ENCODE data around the gene PNMA6E. TPM values are rescaled to one million over a fixed set of nuclear protein-coding genes. Genes with fewer than 3 reads are reported as not detected.

The PNMA6E gene
- total RNA-seq (2016; rRNA removed; fragmentation: Illumina TruSeq; extraction: Trizol) = not detected in 2 replicates
- total RNA-seq (2016; cell fraction: cytosol; rRNA removed; fragmentation: Illumina TruSeq; extraction: Trizol; ENCODE audit: low read depth) = not detected in 2 replicates
- total RNA-seq (2016; cell fraction: insoluble cytoplasmic fraction; rRNA removed; fragmentation: Illumina TruSeq; extraction: Trizol) = not detected in 2 replicates
- not detected in 2 replicates for total RNA-seq (2016; cell fraction: membrane; rRNA removed; fragmentation: Illumina TruSeq; extraction: Trizol)
- not detected in 2 replicates for total RNA-seq (2016; cell fraction: nucleus; rRNA removed; fragmentation: Illumina TruSeq; extraction: Trizol)
- not detected in 2 replicates for polyA plus RNA-seq (2011; rRNA removed)
- polyA plus RNA-seq (2011; cell fraction: cytosol; rRNA removed) = not detected in 2 replicates
- polyA plus RNA-seq (2011; cell fraction: nucleus; rRNA removed) = not detected in 2 replicates
- not detected in 2 replicates for polyA plus RNA-seq (2012)
- not detected in 2 replicates for polyA plus RNA-seq (2016; cell fraction: cytosol; fragmentation: Illumina TruSeq; extraction: Trizol; ENCODE audit: low read depth)
- not detected in 2 replicates for polyA plus RNA-seq (2016; cell fraction: insoluble cytoplasmic fraction; fragmentation: Illumina TruSeq; extraction: Trizol; ENCODE audit: low read depth)
- not detected in 2 replicates for polyA plus RNA-seq (2016; cell fraction: membrane; fragmentation: Illumina TruSeq; extraction: Trizol; ENCODE audit: low read depth)
- not detected in 2 replicates for polyA plus RNA-seq (2016; cell fraction: nucleus; fragmentation: Illumina TruSeq; extraction: Trizol; ENCODE audit: insufficient read depth, low read depth)
- not detected in 2 replicates for polyA minus RNA-seq (2011; rRNA and poly(A)+ RNA removed; ENCODE audit: low replicate concordance)
- polyA minus RNA-seq (2011; cell fraction: cytosol; rRNA and poly(A)+ RNA removed) = not detected in 2 replicates
- not detected in 2 replicates for polyA minus RNA-seq (2011; cell fraction: nucleus; rRNA and poly(A)+ RNA removed)
- not detected for Bru-seq, nascent RNA
- BruChase-seq, experiment 1, labeled RNA remaining after a 6-hour chase = not detected
- BruChase-seq, experiment 2, labeled RNA remaining after a 2-hour chase = not detected
- long read RNA-seq, experiment 1 = 0 reads
- long read RNA-seq, experiment 2 = 0 reads

GRCh38 chrX:153401133-153401764, at the start of gene PNMA6E:
Gene PNMA6E (minus strand): TSS chrX:153401350. CDS start chrX:153398849, 2,501 bp downstream.
- in situ Hi-C loops (cut with HindIII; ENCODE audit: extremely low pct_ligation_motif_present, low pct_unique_long_range_greater_than_20kb) (no loop called here), intact Hi-C loops (cut with micrococcal nuclease; ENCODE audit: unreplicated experiment) (no loop called here)
- Histone ChIP-seq H3K27me3 (ENCODE audit: control insufficient read depth in 1 of 2, insufficient read depth in 2 of 2, low read length in 2 of 2) (no peaks in the 10 kb centered on the region; a peak in 1 of 5 replicates), H3K9me3 (ENCODE audit: low read length) (no peaks in the 10 kb centered on the region), H3K36me3 (replicated peaks in 1 of 2; ENCODE audit: control insufficient read depth in 1 of 2, insufficient read depth in 2 of 2, low read length in 2 of 2) (no peaks in the 10 kb centered on the region), H3K27ac (ENCODE audit: extremely low read length, insufficient read depth, low read length) (no peak within 1 kb of the TSS), H3K4me1 (ENCODE audit: insufficient read depth, low read length) (no peaks in the 10 kb centered on the region), H3K9ac (ENCODE audit: insufficient read depth, low read depth, low read length) (no peak within 1 kb of the TSS), H3K4me3 (replicated peaks in 1 of 3; ENCODE audit: insufficient read depth in 1 of 3, low read depth in 2 of 3, low read length in 3 of 3) (no peak within 1 kb of the TSS), H2AFZ (ENCODE audit: low read length) (no peak within 1 kb of the TSS), H4K20me1 (ENCODE audit: insufficient read depth, low read length) (no peaks in the 10 kb centered on the region), H3K79me2 (ENCODE audit: insufficient read depth, low read length) (no peaks in the 10 kb centered on the region), H3K4me2 (ENCODE audit: low read depth, low read length) (no peak within 1 kb of the TSS)
- POLR2A ChIA-PET = no interaction called here
- no TSS peak for BruUV-seq (replicated peaks)
- DNase-seq (ENCODE audit: low spot score) = no peak
- ATAC-seq = no peak
- no peak for FAIRE-seq
- WGBS (ENCODE audit: low lambda C conversion rate) = 86% methylated on average over 13 of the region's 29 CpGs
- CTCF ChIA-PET (ENCODE audit: low intra/inter-chr PET ratio, low total read pairs) = no interaction called here
- TF ChIP-seq, protein P1, sequence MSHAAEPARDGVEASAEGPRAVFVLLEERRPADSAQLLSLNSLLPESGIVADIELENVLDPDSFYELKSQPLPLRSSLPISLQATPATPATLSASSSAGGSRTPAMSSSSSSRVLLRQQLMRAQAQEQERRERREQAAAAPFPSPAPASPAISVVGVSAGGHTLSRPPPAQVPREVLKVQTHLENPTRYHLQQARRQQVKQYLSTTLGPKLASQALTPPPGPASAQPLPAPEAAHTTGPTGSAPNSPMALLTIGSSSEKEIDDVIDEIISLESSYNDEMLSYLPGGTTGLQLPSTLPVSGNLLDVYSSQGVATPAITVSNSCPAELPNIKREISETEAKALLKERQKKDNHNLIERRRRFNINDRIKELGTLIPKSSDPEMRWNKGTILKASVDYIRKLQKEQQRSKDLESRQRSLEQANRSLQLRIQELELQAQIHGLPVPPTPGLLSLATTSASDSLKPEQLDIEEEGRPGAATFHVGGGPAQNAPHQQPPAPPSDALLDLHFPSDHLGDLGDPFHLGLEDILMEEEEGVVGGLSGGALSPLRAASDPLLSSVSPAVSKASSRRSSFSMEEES (CRISPR knock-in tag; IDR thresholded peaks at IDR 0.05) = no peak
- no peak for TF ChIP-seq BHLHE40 (IDR thresholded peaks at IDR 0.05; ENCODE audit: low read length)
- TF ChIP-seq ZNF691 (CRISPR knock-in tag; IDR thresholded peaks at IDR 0.05; ENCODE audit: borderline replicate concordance, low read depth) = no peak
- no peak for TF ChIP-seq SMAD9 (CRISPR knock-in tag; IDR thresholded peaks at IDR 0.05)
- TF ChIP-seq ZNF296 (CRISPR knock-in tag; conservative IDR thresholded peaks at IDR 0.05) = no peak
- no peak for TF ChIP-seq NR2F1 (CRISPR knock-in tag; IDR thresholded peaks at IDR 0.05)
- no peak for TF ChIP-seq FOXO1 (CRISPR knock-in tag; IDR thresholded peaks at IDR 0.05)
- TF ChIP-seq, protein P2, sequence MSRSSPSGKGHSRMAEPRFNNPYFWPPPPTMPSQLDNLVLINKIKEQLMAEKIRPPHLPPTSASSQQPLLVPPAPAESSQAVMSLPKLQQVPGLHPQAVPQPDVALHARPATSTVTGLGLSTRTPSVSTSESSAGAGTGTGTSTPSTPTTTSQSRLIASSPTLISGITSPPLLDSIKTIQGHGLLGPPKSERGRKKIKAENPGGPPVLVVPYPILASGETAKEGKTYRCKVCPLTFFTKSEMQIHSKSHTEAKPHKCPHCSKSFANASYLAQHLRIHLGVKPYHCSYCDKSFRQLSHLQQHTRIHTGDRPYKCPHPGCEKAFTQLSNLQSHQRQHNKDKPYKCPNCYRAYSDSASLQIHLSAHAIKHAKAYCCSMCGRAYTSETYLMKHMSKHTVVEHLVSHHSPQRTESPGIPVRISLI (CRISPR knock-in tag; IDR thresholded peaks at IDR 0.05; ENCODE audit: borderline replicate concordance) = no peak
- TF ChIP-seq GABPA (IDR thresholded peaks at IDR 0.05; ENCODE audit: low read depth, low read length) = no peak
- no peak for TF ChIP-seq GABPA (CRISPR knock-in tag; IDR thresholded peaks at IDR 0.05; ENCODE audit: low read depth)
- no peak for TF ChIP-seq ZNF550 (CRISPR knock-in tag; IDR thresholded peaks at IDR 0.05; ENCODE audit: borderline replicate concordance)
- no peak for TF ChIP-seq ZNF605 (CRISPR knock-in tag; IDR thresholded peaks at IDR 0.05)
- TF ChIP-seq ISX (CRISPR knock-in tag; conservative IDR thresholded peaks at IDR 0.05) = no peak
- TF ChIP-seq AHR (CRISPR knock-in tag; IDR thresholded peaks at IDR 0.05) = no peak
- TF ChIP-seq, protein P3, sequence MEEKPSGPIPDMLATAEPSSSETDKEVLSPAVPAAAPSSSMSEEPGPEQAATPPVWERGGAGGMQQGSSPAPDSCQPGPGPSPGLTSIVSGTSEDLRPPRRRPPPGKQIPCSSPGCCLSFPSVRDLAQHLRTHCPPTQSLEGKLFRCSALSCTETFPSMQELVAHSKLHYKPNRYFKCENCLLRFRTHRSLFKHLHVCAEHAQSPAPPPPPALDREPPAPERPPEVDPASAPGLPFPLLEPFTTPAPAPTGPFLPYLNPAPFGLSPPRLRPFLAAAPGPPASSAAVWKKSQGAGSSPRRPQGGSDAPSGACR (CRISPR knock-in tag; IDR thresholded peaks at IDR 0.05) = no peak
- no peak for TF ChIP-seq ZNF784 (CRISPR knock-in tag; IDR thresholded peaks at IDR 0.05; ENCODE audit: borderline replicate concordance)

Measured in HepG2 (cell line).